ENCODE results near the gene ATIC.

The ATIC gene

DNA sequence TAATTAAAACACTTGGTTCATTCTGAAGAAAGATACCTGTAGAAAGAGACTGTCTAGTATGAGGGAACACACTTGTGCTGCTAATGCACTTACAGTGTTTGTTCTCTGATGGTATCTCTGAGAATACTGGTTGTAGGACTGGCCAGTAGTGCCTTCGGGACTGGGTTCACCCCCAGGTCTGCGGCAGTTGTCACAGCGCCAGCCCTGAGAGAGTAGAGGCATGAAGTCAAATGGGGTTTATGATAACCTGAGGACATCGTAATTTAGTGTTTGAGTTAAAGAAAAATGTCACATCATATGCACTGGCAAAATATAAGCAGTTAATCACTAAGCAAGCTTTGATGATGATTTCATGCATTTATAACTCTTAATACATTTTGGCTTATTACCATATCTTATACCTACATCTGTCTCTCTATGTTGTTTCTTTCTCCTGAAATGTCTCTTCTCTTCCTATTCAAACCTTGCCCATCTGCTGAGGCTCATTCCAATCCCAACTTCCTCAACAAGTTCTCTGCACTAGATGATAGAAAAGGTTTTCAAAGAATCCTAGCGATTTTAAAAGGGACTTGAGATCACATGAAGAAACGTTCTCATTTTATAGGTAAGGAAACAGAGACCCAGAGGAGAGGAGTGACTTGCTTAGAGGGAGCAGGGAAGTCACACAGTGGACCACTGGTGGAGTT, 50.2 kb downstream of the ATIC start:
- no peak for DNase-seq

DNA sequence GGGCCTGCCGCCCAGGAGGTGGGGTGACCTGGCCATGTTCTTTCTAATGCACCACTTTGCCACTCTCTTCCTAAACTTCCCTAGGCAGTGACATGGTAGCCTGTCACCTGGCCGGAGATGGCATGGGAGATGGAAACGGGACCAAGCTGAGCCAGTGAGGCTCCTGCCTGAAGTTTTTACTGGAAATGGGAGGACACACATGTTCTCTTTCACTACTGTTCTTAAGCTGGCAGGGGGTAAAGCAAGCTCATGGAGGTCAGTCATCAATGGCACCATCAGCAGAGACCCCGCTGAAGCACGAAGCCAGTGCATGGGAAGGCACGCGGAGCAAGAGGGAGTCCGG, 50.7 kb downstream of the ATIC start:
- DNase-seq: no peak

DNA sequence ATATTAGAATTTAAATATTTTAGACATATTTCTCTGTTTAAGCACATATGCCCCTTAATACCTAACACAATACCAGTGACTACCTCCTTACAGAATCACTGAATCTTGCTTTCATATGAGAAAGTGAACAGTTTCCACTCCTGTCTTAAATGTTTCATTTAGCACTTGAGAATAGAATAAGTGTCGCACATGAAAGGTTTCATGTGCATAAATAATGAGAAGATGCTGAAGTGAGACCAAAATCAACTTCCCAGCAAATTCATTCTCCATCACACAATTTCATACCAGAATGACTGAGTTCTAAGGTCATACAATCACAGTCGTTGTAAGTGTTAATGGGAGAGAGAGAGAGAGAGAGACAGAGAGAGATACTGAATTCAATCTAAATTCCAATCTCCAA, 51.2 kb downstream of the ATIC start:
- no peak for DNase-seq

DNA sequence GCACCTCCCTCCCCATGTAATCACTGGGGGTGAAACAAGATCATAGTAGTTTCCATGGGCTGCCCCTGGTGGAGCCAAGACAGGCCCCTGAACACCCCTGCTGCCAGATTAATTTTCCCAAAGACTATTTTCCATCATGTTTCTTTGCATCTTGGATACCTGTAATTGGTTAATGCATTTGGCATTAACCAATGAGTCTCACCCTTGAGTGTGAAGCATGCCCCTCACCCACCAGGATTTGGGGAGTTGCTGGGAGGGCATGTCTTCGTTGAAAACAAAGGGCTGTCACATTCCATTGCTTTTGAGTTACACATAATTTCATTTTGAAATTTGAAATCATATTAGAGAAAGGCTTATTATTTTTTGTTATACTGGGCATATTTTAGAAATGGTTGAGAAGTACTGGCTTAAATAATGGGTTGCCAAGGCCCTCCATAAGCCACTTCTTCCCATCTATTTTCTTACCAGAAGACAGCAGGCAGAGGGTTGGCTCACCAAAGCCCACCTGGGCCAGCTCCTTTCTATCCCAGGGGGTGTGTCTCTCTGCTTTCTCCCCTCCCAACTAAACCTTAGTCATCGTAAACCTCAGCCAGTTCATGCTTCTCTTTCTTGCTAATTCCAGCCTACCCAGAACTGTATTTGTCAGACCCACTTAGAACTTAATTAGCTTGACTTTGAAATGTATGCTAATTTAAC, 51.8 kb downstream of the ATIC start:
- DNase-seq: no peak

DNA sequence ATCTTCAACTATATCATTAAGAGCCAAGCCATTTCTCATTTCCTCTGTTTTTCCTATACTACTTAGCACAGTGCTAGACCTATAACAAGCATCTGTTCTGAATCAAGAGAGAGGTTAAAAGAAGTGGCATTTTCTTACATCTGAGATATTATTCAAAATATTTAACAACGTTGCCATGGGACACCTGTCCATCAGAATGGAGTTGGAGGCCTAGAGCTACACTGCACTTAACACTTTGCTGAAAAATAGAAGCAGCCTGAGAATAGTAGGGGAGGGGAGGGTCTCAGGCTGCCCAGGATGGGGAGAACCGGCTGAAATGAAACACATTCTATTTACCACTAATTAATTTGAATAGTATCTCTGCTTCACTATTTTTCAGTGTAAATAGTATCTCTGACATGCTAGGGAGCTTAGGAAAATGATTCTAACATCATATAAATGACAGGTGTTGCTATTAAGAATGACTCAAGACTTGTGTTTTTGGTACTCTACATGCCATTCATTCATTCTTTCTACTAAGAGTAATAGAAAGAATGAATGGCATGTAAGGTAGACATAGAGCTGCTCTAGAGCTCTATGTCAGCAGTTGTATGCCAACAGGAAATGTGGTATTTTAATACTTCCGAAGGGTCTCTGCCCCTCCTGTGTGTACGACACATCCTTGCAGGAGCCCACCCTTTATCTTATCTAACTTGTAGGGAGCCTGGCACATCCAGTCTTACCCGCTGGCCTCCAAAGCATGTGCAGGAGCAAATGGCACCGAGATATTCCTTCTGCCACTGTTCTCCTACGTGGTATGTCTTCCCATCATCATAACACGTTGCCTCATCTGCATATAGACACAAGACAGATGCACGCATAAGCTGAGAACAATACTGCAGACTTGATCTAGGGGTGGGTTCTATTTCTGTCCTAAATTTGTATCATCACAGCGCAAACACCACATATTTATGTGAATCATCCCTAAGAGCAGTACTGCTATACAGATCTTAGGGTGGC, 52.6 kb downstream of the ATIC start:
- no peak for DNase-seq

DNA sequence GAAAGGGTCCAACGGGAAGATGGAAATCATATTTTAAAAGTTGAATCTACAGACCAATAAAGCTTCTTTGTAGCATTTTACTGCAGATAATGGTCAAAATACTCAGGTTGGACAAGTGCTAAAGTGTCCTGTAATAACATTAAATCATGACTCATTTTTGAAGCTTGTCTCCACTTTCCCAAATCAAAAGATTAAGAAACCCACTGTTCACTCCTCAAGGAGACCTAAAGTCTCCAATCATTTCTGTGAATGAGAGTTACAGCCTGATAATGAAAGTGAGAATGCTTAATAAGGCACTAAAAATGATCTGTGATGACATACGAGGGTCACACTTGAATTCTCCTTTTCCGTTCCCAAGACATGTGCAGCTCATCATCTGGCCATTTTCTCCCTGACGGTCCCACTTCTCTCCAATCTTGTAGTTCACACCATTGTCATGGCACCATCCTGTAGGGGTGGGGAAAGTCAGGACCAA, 53.4 kb downstream of the ATIC start:
- no peak for DNase-seq

DNA sequence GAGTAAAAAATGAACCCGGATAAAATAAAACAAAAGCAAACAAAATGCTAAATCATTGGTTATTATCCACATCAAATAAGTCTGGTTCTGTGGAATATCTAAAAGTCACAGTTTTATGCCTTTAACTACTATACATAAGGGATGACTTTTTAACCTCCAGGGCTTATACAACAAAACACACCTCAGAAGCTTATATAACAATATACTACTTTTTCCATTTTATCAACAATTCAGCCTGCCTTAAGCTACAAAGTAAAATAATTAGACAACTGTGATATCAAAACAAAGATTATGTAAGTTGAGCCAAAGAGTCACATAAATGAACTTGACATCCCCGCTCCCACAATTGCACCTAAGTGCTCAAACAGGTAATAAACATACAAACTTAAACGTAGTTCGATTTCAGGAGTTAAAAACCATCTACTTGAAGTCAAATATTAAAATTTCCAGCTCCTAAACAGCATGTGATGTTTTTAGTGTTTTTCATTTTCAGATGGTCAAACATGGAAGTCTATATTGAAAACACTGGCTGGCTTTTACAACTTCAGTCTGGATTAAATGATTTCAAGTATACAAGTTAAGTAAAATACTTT, 54.7 kb downstream of the ATIC start:
- no peak for DNase-seq

DNA sequence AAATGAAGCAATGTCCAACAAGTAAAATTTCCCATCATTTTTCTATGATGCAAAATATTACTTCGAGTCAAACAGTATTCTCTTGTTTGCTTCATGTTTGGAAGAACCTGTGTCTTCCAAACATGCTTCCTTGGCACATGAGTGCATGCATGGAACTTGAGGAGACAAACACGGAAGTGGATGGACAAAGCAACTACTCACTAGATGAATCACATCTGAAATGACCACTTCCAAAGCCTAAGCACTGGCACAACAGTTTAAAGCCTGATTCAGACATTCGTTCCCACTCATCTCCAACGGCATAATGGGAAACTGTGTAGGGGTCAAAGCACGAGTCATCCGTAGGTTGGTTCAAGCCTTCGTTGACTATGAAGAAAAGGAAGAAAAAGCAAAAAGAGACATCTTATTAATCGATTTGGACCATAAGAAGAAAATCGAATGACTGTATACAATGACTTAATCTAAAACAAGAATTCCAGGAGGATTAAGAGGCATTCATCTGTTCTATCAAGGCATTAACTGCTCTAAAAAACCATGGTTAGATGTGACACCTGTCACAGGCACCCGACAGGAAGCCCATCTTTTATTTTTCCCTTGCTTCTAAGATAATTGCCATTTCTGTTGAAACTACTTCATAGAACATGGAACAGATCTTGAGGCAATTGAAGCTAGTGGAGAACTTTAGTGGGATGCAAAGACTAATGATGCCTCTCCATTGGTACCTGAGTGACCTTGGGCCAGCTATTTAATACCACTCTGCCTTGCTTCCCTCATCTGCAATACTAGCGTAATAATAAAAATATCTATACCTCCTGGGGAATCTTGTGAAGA, 56.0 kb downstream of the ATIC start:
- DNase-seq: no peak

DNA sequence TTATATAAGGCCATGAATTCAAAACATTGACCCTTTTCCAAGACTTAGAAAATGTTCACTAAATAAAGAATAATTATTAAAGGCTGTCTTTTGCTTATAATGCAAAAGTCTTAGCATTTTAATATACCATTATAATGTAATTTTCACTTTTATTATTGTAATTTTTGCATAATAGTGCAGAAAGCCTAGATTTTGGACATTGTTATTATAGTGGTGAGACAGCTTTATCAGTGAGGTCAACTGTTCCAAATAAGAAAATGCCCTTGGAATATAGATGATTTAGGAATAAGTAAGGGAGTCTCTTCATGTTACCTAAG, 56.6 kb downstream of the ATIC start:
- no peak for DNase-seq

DNA sequence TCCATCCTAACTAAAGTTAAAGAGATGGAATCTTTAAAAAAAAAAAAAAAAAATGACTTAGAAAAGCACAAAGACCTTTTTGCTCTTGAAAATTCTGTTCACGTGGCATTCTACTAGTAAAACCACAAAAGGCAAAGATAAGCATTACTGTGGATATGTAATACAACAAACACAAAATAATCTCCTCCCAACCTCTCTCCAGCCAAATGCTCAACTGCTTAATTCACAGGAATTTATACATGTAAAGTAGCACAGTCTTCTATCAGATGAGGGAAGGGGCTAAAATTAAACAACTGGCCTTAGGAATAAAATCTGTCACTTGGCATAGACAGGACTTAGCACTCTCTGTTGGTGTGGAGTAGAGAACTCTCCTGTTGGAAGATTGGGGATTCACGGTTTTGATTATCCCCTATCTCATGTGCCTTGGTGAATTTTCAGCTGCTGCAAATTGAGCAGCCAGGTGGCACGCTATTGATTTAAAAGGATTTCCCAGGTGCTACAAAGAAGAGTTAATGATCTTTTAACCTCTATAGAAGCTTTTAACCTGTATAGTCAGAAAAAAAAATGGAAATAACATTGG, 57.4 kb downstream of the ATIC start:
- no peak for DNase-seq

DNA sequence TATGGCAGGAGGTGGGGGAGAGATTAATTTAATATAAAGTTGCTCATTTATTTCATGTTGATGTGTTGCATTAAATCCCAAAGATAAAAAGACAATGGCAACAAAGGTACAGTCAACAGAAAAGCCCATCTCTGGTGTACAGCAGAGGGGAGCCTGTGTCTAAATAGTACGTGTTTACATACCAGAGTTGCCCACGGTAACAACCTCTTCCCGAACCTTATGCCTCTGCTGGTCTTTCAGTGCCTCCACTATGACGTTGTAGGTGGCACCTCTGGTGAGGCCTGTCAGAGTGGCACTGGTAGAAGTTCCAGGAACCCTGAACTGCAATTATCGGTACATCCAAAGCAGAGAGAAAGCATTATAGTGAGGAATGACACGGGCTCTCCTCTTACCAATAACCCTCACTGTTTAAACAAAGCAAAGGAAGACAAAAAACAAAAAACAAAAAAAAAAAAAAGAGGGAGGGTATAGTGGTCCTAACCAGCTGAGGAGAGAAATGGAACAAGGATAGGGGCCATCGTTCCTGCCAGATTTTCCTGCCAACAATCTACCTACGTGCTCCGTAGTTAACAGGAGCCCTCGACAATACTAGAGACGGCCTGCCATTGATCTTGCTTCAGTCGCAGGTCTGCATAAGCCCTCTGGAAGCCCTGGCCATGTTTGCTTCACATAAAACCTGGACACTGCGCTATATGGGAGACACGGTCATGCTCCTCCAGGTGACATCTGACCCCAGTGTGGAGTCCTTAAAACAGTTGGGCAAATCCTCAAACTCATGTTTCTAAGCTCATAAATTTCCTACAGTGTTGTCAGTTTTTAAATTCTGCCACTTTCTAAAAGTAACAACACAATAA, 58.5 kb downstream of the ATIC start:
- DNase-seq: no peak

DNA sequence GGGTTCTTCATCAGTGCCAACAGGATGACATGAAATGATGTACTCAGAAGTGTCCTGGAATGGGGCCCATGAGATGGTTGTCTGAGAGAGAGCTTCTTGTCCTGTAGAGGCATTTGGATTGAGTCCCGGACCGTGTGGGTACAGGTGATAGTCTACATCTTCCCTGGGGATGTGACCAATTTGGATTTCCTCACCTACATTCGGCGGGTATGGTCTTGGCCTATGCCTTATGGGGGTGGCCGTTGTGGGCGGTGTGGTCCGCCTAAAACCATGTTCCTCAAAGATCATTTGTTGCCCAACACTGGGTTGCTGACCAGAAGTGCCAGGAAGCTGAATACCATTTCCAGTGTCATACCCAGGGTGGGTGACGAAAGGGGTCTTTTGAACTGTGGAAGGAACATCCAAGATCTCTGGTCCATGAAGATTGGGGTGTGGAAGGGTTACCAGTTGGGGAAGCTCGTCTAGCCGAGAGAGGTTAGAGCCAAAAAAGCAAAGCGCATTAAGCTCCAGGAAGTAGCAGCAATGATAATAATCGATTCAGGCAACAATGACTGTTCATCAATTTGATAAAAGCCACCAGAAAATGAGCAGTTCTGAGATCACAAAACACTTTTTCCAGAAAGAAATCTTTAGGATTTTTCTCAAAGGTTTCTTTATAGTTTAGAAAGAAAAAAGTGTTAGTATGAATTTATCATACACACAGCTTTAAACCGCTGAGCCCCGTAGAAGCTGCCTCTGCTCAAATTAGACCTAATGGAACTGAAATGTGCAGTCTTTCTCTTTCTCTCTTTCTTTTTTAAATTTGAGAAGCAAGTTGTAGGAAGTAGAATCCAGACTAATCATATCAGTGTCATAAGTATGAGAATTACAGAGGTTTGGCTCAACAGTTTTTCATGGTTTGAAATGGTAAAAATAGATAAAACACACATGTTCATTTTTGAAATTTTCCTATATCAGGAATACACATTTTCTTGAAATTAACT, 60.3 kb downstream of the ATIC start:
- no peak for DNase-seq

DNA sequence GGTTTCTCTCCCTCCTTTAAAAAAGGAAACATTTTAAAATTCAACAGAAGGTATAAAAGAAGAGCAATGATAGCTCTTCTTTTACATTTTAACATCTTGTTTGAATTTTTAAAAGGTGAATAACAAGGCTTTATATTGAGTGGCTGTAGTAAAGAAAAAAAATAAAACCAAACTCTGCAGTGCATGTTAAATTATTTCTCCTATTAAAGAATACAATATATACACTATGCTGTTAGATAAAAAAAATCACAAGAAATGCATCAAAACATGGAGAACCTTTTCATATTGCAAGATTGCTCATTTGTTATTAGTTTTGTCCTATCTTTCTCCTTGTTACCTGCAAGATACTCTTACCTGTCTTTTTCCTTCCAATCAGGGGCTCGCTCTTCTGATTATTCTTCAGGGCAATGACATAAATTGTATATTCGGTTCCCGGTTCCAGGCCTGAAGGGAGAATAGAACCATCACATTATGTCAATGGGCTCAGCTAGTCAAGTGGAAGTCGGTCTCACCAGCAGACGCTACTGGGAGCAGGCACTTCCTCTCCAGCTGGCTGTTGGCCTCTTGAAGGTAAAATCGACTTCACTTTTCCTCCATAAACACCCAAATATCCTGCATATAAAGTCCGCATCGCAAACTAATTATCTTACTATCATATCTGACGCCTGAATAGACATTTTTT, 61.2 kb downstream of the ATIC start:
- DNase-seq: no peak

DNA sequence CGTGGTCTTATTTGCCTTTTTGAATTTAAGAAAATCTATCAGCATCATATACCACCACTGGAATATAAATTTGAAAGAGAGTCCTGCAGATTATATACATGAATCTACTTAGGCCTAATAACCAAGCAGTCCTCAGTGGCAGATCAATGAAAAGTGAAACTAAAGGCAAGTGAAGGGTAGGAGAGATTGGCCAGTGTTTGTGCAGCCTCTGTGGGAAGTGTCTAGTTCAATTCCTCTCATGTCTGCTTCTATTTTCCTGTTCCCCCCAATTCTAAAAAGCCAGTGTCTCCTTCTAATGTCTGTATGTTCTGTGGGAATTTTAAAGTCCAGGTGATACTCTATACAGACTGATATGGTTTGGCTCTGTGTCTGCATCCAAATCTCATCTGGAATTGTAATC, 62.1 kb downstream of the ATIC start:
- no peak for DNase-seq

DNA sequence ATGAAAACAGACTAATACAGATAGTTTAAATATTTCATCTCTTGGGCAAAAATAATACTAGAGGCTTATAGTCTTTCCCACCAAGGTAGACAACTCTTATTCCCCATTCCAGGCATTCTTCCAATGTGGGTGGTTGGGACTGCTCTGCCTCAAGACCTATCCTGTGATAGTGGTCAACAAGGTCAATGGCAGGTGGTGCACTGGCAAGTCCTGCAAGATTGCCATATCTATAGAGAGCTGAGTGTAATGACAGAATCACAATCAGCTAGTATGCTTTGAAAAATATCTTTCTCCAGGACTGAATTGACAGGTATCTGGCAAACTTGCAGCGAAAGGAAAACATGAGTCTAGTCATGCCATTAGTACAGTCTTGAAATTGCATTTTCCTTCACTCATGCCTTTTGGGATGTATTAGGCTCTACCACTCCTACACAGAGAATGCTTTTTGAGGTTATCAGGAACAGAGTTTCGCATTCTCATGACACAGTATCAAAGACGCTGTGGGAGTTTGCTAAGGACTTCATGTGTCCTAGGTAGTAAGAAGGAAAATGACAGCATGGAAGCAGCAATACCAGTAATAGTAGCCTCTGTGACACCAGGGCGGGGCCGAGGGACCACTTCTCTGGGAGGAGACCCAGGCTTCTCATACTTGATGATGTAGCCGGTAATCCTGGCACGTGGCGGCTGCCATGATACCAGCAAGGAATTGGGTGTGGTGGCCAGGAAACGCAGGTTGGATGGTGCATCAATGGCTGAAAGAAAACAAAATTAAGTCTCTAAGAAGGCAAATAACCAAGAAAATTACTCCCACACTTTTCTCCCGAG, 63.0 kb downstream of the ATIC start:
- DNase-seq: no peak

DNA sequence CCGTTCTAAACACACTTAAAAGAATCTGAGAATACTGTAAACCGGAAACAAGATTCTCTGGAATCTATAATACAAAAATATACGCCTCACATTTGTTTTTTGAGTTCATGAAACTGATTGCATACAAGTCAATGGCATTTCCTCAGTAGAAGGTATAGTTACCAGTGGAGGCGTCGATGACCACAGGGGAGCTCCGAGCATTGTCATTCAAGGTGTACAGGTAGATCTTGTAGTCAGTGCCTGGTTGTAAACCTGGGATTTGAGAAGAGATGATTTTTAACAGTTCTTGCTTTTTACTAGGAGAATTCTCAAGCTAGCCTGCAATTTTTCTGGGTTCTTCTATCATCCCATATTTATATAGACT, 63.6 kb downstream of the ATIC start:
- no peak for DNase-seq

DNA sequence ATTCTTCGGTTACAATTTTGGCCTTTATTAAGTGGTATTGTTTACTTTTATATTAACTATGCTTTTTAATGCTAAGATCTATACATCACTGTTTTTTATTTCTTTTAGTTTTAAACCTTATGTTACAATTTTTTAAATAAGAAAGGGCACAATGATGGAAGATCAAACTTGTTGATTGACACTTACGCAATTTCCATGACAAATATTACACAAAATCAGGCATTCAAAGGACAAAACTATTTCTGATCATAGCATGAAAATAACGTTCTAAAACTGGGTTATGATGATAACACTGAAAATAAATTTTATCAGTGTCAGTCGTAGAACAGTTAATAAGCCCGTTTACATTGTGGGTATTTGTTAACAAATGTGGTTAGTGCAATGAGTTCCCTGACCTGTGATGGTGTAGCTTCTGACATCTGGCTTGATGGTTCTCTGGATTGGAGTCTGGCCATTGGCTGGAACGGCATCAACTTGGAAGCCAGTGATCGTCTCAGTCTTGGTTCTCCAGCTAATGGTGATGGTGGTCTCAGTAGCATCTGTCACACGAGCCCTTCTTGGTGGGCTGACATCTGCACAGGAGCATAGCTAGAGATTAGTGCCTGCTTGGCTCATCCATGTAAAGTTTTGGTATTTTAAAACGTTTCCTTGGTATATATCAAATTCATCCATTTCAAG, 64.4 kb downstream of the ATIC start:
- no peak for DNase-seq

DNA sequence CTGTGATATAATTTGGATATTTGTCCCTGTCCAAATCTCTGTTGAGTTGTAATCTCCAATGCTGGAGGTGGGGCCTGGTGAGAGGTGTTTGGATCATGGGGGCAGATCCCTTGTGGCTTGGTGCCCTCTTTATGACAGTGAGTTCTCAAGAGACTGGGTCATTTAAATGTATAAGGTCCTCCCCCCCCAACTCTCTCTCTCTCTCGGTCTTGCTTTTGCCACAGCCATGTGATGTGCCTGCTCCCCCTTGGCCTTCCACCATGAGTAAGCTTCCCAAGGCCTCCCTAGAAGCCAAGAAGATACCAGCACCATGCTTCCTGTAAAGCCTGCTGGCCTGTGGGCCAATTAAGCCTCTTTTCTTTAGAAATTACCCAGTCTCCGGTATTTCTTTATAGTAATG, 65.4 kb downstream of the ATIC start:
- no peak for DNase-seq
